HUES48 (cell line): ENCODE results near the gene CYP4Z1.
"Not testable (repeated sequence)": the region's sequence is repeated elsewhere in the genome, so short reads cannot be mapped to it uniquely, and the experiment has no call there.

ENCODE experiments used
- H3K27ac ChIP-seq: one replicate; pipeline ENCODE4 v1.7.0; 2013; ENCODE audit warnings: low read depth, low read length, inconsistent platforms
- H3K27me3 ChIP-seq: 2 replicates; pipeline ENCODE4 v1.6.1; 2013; ENCODE audit warnings: mild to moderate bottlenecking, low read length; ENCODE audit not compliant: control insufficient read depth, insufficient read depth
- H3K36me3 ChIP-seq: 2 replicates; pipeline ENCODE4 v1.6.1; 2013; ENCODE audit warnings: low read length; ENCODE audit not compliant: control insufficient read depth, insufficient read depth
- H3K4me1 ChIP-seq: 2 replicates; pipeline ENCODE4 v1.6.1; 2013; ENCODE audit warnings: mild to moderate bottlenecking, low read length; ENCODE audit not compliant: control insufficient read depth, insufficient read depth
- H3K4me3 ChIP-seq: 2 replicates; pipeline ENCODE4 v1.5.1; 2013; ENCODE audit warnings: mild to moderate bottlenecking, low read depth, low read length
- H3K9ac ChIP-seq: 2 replicates; pipeline ENCODE4 v1.6.1; 2013; ENCODE audit warnings: mild to moderate bottlenecking, low read depth, low read length, moderate library complexity
- H3K9me3 ChIP-seq: 2 replicates; pipeline ENCODE4 v1.6.1; 2013; ENCODE audit warnings: low read length; ENCODE audit not compliant: control insufficient read depth, insufficient read depth

CYP4Z1 gene

DNA sequence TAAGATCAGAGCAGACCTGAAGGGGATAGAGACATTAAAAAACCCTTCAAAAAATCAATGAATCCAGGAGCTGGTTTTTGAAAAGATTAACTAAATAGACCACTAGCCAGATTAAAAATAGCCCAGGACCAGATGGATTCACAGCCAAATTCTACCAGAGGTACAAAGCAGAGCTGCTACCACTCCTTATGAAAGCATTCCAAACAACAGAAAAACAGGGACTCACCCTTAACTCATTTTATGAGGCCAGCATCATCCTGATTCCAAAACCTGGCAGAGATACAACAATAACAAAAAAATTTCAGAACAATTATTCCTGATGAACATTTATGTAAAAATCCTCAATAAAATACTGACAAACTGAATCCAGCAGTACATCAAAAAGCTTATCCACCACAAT is 89.4 kb downstream of the CYP4Z1 start:
- not testable (repeated sequence) for H3K27ac ChIP-seq, H3K9ac ChIP-seq, H3K4me1 ChIP-seq, H3K9me3 ChIP-seq, H3K4me3 ChIP-seq, H3K36me3 ChIP-seq, H3K27me3 ChIP-seq

DNA sequence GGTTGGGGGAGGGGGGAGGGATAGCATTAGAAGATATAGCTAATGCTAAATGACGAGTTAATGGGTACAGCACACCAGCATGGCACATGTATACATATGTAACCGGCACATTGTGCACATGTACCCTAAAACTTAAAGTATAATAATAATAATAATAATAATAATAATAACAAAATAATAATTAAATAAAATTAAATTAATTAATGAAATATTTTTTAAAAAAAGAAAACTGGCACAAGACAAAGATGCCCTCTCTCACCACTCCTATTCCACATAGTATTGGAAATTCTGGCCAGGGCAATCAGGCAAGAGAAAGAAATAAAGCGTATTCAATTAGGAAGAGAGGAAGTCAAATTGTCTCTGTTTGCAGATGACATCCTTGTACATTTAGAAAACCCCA is 90.9 kb downstream of the CYP4Z1 start:
- H3K9me3 ChIP-seq, H3K4me1 ChIP-seq, H3K9ac ChIP-seq, H3K27me3 ChIP-seq, H3K36me3 ChIP-seq, H3K4me3 ChIP-seq, H3K27ac ChIP-seq: not testable (repeated sequence)

DNA sequence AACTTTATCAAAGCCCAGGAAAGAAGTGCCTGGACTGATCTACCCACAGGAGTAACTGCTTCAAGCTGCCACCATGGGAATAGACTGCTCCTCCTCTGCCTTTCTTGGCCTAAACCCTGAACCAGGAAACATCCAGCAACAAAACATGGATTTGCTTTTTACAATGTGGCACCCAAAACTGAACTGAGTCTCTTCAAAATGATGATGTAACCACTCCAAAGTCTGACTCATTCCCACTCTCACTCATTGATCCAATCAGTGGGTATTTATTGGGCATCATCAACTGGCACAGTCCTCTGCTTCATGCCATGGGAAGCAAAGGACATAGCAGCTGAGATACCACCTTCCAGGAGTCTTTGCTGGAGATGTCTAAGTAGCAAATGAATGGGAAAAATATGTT is 93.7 kb downstream of the CYP4Z1 start:
- H3K9me3 ChIP-seq = peaks cover 6% of the 10 kb centered on the region
- no peak overlapping the region for H3K9ac ChIP-seq
- H3K36me3 ChIP-seq = no peaks in the 10 kb centered on the region
- no peak overlapping the region for H3K27ac ChIP-seq
- no peak overlapping the region for H3K4me3 ChIP-seq
- no peaks in the 10 kb centered on the region for H3K27me3 ChIP-seq
- H3K4me1 ChIP-seq = no peaks in the 10 kb centered on the region

GRCh38 chr1:47161298-47162040 is 94.4 kb downstream of the CYP4Z1 start:
- no peak overlapping the region for H3K4me3 ChIP-seq
- H3K27ac ChIP-seq = no peak overlapping the region
- H3K36me3 ChIP-seq = no peaks in the 10 kb centered on the region
- H3K9ac ChIP-seq = no peak overlapping the region
- no peaks in the 10 kb centered on the region for H3K4me1 ChIP-seq
- no peaks in the 10 kb centered on the region for H3K27me3 ChIP-seq
- peaks cover 10% of the 10 kb centered on the region for H3K9me3 ChIP-seq

DNA sequence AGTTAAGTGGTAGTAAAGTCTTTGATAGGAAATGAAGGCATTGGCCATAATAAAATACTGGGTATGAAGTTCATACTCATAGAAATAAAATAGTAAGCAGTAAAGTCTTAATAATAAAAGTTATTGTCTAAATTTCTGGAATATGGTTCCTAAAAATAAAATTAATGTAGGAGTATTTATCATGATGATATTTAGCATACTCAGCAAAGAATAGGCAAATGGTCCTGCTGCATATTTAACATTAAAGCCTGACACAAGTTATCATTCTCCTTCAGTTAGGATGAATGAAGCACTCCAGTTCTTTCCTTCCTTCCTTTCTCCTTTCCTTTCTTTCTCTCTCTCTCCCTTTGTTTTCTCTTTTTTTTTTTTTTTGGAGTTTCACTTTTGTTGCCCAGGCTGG is 97.5 kb downstream of the CYP4Z1 start:
- Histone ChIP-seq H3K4me3 (no peak overlapping the region), H3K9me3 (peaks cover 11% of the 10 kb centered on the region), H3K36me3 (no peaks in the 10 kb centered on the region), H3K27me3 (no peaks in the 10 kb centered on the region), H3K27ac (no peak overlapping the region), H3K4me1 (no peaks in the 10 kb centered on the region), H3K9ac (no peak overlapping the region)
